NCI-H2227 treated with DMSO at 0.1 percent for 48 hours (cell line): Measurements from ENCODE around the gene PLEKHJ1.

Source experiments
- DNase-seq: peaks from one replicate; lab custom pipeline; 2025; lab: John Stamatoyannopoulos, UW

Gene PLEKHJ1

GRCh38 chr19:2269244-2270156 lies 33.4 kb upstream of the PLEKHJ1 start:
- peak; percentile 89 for DNase-seq

GRCh38 chr19:2268861-2269243 lies 32.7 kb upstream of the PLEKHJ1 start:
- DNase-seq: no peak

- no peak for DNase-seq
Observed at GRCh38 chr19:2268480-2268830, 32.3 kb upstream of the PLEKHJ1 start.

- DNase-seq: no peak
Observed at GRCh38 chr19:2266183-2266993, 30.3 kb upstream of the PLEKHJ1 start.

GRCh38 chr19:2261438-2262172 lies 25.5 kb upstream of the PLEKHJ1 start:
- no peak for DNase-seq

GRCh38 chr19:2260341-2260805 lies 24.2 kb upstream of the PLEKHJ1 start:
- DNase-seq: no peak

GRCh38 chr19:2259336-2259735 lies 23.2 kb upstream of the PLEKHJ1 start:
- DNase-seq: no peak

GRCh38 chr19:2255982-2256685 lies 20.0 kb upstream of the PLEKHJ1 start, which contains the start of gene JSRP1:
JSRP1 (minus strand) TSS chr19:2256417; CDS start chr19:2255314, 1,103 bp downstream.
- DNase-seq: no peak

- no peak for DNase-seq
Observed at GRCh38 chr19:2255112-2255845, 19.1 kb upstream of the PLEKHJ1 start.

- no peak for DNase-seq
Observed at GRCh38 chr19:2254064-2254872, 18.1 kb upstream of the PLEKHJ1 start.

GRCh38 chr19:2253106-2254063 lies 17.3 kb upstream of the PLEKHJ1 start:
- DNase-seq: no peak

- no peak for DNase-seq
Observed at GRCh38 chr19:2252797-2253105, 16.6 kb upstream of the PLEKHJ1 start.

GRCh38 chr19:2252055-2252796 lies 16.1 kb upstream of the PLEKHJ1 start:
- no peak for DNase-seq

GRCh38 chr19:2251106-2252054 lies 15.3 kb upstream of the PLEKHJ1 start:
- no peak for DNase-seq

- DNase-seq: no peak
Observed at GRCh38 chr19:2250766-2251105, 14.6 kb upstream of the PLEKHJ1 start.

- no peak for DNase-seq
Observed at GRCh38 chr19:2249880-2250765, 14.0 kb upstream of the PLEKHJ1 start.
